ENCODE measurements around the gene NEK8.

DNA sequence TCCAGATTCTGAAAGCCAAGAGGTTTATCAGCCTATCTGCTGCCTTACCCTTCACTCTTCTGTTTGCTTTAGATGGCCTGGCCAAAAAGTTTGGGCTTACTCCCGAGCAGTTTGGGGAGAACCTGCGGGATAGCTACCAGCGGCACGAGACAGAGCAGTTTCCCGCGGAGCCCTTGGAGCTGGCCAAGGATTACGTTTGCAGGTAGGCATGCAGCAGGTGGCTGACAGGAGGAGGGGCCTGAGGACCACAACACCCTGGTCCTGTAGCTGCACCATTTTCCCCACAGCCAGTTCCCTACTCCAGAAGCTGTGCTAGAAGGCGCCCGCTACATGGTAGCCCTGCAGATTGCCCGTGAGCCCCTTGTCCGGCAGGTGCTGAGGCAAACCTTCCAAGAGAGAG lies 45.9 kb upstream of the NEK8 start:
- TF ChIP-seq POLR2AphosphoS5 (IDR thresholded peaks at IDR 0.05; ENCODE audit: control insufficient read depth, insufficient read depth, low read depth, low read length) (no peak), DACH1 (IDR thresholded peaks at IDR 0.05; ENCODE audit: partially characterized antibody) (no peak), BDP1 (IDR thresholded peaks at IDR 0.05; ENCODE audit: insufficient read depth, insufficient read length) (no peak), RBM39 (optimal IDR thresholded peaks at IDR 0.05; ENCODE audit: low read depth, low read length) (no peak), RCOR1 (IDR thresholded peaks at IDR 0.05; ENCODE audit: borderline replicate concordance in 1 of 2, low read depth in 2 of 2, low read length in 2 of 2) (no peak), FOXA1 (IDR thresholded peaks at IDR 0.05; ENCODE audit: borderline replicate concordance) (no peak), RBM14 (IDR thresholded peaks at IDR 0.05; ENCODE audit: borderline replicate concordance, insufficient read depth, low read depth, low read length) (no peak), ZBTB1 (CRISPR knock-in tag; IDR thresholded peaks at IDR 0.05; ENCODE audit: borderline replicate concordance, low read depth) (no peak), PHB2 (IDR thresholded peaks at IDR 0.05; ENCODE audit: low read depth) (no peak), SETDB1 (IDR thresholded peaks at IDR 0.05; ENCODE audit: low read length) (no peak), RAD21 (CRISPR knock-in tag; conservative IDR thresholded peaks at IDR 0.05 in 1 of 2, IDR thresholded peaks at IDR 0.05 in 1 of 2) (no peak)
- TF ChIP-seq, protein P1, sequence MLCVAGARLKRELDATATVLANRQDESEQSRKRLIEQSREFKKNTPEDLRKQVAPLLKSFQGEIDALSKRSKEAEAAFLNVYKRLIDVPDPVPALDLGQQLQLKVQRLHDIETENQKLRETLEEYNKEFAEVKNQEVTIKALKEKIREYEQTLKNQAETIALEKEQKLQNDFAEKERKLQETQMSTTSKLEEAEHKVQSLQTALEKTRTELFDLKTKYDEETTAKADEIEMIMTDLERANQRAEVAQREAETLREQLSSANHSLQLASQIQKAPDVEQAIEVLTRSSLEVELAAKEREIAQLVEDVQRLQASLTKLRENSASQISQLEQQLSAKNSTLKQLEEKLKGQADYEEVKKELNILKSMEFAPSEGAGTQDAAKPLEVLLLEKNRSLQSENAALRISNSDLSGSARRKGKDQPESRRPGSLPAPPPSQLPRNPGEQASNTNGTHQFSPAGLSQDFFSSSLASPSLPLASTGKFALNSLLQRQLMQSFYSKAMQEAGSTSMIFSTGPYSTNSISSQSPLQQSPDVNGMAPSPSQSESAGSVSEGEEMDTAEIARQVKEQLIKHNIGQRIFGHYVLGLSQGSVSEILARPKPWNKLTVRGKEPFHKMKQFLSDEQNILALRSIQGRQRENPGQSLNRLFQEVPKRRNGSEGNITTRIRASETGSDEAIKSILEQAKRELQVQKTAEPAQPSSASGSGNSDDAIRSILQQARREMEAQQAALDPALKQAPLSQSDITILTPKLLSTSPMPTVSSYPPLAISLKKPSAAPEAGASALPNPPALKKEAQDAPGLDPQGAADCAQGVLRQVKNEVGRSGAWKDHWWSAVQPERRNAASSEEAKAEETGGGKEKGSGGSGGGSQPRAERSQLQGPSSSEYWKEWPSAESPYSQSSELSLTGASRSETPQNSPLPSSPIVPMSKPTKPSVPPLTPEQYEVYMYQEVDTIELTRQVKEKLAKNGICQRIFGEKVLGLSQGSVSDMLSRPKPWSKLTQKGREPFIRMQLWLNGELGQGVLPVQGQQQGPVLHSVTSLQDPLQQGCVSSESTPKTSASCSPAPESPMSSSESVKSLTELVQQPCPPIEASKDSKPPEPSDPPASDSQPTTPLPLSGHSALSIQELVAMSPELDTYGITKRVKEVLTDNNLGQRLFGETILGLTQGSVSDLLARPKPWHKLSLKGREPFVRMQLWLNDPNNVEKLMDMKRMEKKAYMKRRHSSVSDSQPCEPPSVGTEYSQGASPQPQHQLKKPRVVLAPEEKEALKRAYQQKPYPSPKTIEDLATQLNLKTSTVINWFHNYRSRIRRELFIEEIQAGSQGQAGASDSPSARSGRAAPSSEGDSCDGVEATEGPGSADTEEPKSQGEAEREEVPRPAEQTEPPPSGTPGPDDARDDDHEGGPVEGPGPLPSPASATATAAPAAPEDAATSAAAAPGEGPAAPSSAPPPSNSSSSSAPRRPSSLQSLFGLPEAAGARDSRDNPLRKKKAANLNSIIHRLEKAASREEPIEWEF (CRISPR knock-in tag; IDR thresholded peaks at IDR 0.05), result no peak
- TF ChIP-seq, protein P2, sequence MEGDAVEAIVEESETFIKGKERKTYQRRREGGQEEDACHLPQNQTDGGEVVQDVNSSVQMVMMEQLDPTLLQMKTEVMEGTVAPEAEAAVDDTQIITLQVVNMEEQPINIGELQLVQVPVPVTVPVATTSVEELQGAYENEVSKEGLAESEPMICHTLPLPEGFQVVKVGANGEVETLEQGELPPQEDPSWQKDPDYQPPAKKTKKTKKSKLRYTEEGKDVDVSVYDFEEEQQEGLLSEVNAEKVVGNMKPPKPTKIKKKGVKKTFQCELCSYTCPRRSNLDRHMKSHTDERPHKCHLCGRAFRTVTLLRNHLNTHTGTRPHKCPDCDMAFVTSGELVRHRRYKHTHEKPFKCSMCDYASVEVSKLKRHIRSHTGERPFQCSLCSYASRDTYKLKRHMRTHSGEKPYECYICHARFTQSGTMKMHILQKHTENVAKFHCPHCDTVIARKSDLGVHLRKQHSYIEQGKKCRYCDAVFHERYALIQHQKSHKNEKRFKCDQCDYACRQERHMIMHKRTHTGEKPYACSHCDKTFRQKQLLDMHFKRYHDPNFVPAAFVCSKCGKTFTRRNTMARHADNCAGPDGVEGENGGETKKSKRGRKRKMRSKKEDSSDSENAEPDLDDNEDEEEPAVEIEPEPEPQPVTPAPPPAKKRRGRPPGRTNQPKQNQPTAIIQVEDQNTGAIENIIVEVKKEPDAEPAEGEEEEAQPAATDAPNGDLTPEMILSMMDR (IDR thresholded peaks at IDR 0.05 in 2 of 3, conservative IDR thresholded peaks at IDR 0.05 in 1 of 3; ENCODE audit: insufficient read depth in 2 of 3, low read depth in 1 of 3, low read length in 3 of 3), result no peak
- TF ChIP-seq, protein P3, sequence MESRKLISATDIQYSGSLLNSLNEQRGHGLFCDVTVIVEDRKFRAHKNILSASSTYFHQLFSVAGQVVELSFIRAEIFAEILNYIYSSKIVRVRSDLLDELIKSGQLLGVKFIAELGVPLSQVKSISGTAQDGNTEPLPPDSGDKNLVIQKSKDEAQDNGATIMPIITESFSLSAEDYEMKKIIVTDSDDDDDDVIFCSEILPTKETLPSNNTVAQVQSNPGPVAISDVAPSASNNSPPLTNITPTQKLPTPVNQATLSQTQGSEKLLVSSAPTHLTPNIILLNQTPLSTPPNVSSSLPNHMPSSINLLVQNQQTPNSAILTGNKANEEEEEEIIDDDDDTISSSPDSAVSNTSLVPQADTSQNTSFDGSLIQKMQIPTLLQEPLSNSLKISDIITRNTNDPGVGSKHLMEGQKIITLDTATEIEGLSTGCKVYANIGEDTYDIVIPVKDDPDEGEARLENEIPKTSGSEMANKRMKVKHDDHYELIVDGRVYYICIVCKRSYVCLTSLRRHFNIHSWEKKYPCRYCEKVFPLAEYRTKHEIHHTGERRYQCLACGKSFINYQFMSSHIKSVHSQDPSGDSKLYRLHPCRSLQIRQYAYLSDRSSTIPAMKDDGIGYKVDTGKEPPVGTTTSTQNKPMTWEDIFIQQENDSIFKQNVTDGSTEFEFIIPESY (CRISPR knock-in tag; IDR thresholded peaks at IDR 0.05), result no peak

Data from K562 (cell line).